RWPE1 (cell line): ENCODE measurements around the gene SAFB.
A peak's percentile ranks its signal among the peaks of the same experiment; 100 is the strongest.
"Not testable (repeated sequence)": the region's sequence is repeated elsewhere in the genome, so short reads cannot be mapped to it uniquely, and the experiment has no call there.

Source experiments
- CTCF ChIA-PET: fragments of 350-600 bp; sonication (Branson Sonifier 250); formaldehyde crosslinking; extraction: SDS; loops from one replicate; lab custom pipeline; 2021; lab: Yijun Ruan, JAX
- POLR2A ChIA-PET: fragments of 400-600 bp; formaldehyde crosslinking; extraction: SDS; loops from one replicate; lab custom pipeline; 2020; ENCODE audit warnings: antibody characterized with exemption; ENCODE audit not compliant: low non-redundant PET; lab: Yijun Ruan, JAX
- DNase-seq: peaks from one replicate; pipeline ENCODE4 v3.0.0; 2012; ENCODE audit warnings: low spot score
- H3K27ac ChIP-seq: fragments of 450-650 bp; 2 replicates; pipeline ENCODE4 v1.5.1; 2017
- CTCF ChIP-seq: fragments of 450-650 bp; conservative IDR thresholded peaks from 2 replicates; pipeline ENCODE4 v1.5.1; 2017; ENCODE audit warnings: low read depth, mild to moderate bottlenecking

Gene SAFB

GRCh38 chr19:5605362-5605761, 17.5 kb upstream of the SAFB start:
- ChIA-PET CTCF (interaction anchor here (0.6 kb wide), 1 partner anchor 10 kb away, joined by 4 read pairs; no protein-coding TSS in a partner anchor), POLR2A (no interaction called here)
- H3K27ac ChIP-seq, result 0 out of 2 replicates have a peak overlapping the region, but pooled peaks have one; percentile 14
- no peak for TF ChIP-seq CTCF
- no peak for DNase-seq

DNA sequence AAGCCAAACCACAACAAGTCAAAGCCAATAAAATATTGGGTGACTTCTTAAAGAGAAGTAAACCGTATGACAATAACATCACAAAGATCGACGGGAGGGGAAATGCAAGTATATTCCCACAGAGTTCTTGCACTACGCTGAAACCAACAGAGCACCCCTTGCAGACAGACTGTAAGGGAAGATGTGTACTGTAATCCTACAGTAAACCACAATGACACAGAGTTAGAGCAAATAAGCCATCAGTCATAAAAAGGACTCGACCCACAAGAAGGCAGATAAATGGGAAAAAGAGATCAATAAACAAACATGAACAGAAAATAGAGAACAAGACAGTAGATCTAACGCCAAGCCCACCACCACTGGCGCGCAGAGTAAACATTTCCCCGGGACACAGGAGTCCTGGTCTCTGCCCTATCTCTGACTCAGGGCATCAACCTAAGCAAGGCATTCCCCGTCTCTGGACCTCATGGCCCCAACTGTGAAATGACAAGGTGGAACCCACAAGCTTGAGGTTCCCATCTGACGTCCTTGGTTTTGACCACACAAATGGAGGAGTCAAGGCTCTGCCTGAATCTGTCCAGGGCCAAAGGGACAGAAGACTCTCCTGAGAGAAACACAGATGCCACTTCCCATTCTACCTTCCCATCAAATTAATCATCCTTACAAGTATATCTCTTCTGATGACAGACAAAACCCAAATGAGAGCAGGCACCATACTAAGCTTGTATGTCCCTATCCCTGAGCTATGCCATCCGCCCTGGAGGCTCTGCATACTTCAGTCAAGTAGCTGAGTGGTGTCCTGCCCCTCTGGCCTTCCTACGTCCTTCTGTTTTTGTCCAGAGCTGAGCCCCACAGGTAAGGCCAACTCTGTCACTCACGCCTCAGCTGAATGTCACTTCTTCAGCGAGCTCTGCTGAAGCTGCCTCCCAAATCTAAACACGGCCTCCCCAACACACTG, 15.3 kb upstream of the SAFB start:
- POLR2A ChIA-PET, result no interaction called here
- no peak for DNase-seq
- CTCF ChIA-PET, result no interaction called here
- no peak for TF ChIP-seq CTCF
- H3K27ac ChIP-seq, result no peak overlapping the region

- ChIA-PET POLR2A (no interaction called here), CTCF (no interaction called here)
- H3K27ac ChIP-seq, result no peak overlapping the region
- no peak for DNase-seq
- no peak for TF ChIP-seq CTCF
These were observed 14.6 kb upstream of the SAFB start for GRCh38 chr19:5608291-5608690.

DNA sequence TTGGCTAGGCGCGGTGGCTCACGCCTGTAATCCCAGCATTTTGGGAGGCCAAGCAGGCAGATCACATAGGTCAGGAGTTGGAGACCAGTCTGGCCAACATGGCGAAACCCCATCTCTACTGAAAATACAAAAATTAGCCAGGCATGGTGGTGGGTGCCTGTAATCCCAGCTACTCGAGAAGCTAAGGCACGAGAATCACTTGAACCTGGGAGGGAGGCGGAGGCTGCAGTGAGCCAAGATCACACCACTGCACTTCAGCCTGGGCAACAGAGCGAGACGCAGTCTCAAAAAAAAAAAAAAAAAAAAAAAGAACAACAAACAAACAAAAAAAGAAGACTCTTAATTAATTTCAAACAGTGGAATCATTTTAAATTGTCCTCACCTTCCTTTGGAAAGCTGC, 14.1 kb upstream of the SAFB start:
- CTCF ChIA-PET, result interaction anchor here (0.7 kb wide), 1 partner anchor 80 kb away, joined by 9 read pairs; no protein-coding TSS in a partner anchor
- POLR2A ChIA-PET, DNase-seq, H3K27ac ChIP-seq: not testable (repeated sequence)

GRCh38 chr19:5609881-5610448, 12.9 kb upstream of the SAFB start:
- no peak for DNase-seq
- ChIA-PET CTCF (interaction anchor here (0.5 kb wide), 1 partner anchor 1805 kb away, joined by 4 read pairs; no protein-coding TSS in a partner anchor), POLR2A (no interaction called here)
- no peak overlapping the region for H3K27ac ChIP-seq
- TF ChIP-seq CTCF, result no peak

DNA sequence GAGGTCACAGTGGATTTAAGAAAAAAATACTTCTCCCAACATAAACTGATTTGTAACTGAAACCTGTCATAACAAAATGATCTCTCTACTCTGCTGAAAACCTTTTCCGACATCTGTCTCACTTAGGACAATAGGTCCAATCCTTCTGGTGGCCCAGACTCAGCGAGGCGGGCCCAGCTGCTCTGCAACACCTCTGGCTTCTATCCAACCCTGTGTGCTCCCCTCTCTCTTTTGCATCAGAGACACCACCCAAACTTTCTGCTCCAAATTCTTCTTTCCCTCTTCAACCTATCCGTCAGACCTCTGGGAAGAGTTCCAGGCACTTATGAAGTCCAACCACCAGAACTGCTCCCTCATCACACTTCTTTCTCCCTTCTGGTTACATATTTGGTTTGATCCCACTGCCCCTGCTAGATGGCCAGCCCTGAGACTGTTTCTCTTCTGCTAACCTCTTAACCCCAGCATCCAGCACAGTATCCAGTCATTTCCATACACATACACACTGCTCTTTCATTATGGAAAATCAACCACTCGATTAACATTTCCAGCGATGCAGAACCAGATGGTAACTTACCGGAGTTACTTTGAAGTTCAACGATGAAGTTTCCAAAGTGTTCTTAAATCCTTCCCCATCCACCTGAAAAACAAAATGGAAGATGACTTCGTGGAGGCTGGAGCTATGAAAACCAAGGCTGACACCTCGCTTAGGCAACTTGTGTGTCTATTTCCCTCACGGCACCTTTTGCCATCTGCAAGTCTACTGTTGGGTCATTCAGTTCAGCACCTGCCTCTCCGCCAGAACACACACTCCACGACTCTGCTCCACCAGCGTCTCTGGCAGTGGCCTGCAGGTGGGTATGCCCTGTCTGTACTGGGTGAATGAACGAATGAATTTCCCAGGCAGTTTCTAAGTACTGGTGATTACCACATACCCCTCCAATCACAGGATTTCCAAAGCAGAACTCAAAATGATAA, 9.7 kb upstream of the SAFB start:
- ChIA-PET CTCF (no interaction called here), POLR2A (no interaction called here)
- no peak for TF ChIP-seq CTCF
- DNase-seq, result no peak
- H3K27ac ChIP-seq, result no peak overlapping the region
